HG03060 (cell line): ENCODE data around the gene MAN2A2.
"Not testable (repeated sequence)": the region's sequence is repeated elsewhere in the genome, so short reads cannot be mapped to it uniquely, and the experiment has no call there.

Source experiments
- ATAC-seq: cut with Tn5 transposase; IDR thresholded peaks from one replicate; pipeline ENCODE4 v1.9.1; 2021; ENCODE audit warnings: low read depth, moderate number of reproducible peaks; ENCODE audit not compliant: unreplicated experiment

MAN2A2 gene

DNA sequence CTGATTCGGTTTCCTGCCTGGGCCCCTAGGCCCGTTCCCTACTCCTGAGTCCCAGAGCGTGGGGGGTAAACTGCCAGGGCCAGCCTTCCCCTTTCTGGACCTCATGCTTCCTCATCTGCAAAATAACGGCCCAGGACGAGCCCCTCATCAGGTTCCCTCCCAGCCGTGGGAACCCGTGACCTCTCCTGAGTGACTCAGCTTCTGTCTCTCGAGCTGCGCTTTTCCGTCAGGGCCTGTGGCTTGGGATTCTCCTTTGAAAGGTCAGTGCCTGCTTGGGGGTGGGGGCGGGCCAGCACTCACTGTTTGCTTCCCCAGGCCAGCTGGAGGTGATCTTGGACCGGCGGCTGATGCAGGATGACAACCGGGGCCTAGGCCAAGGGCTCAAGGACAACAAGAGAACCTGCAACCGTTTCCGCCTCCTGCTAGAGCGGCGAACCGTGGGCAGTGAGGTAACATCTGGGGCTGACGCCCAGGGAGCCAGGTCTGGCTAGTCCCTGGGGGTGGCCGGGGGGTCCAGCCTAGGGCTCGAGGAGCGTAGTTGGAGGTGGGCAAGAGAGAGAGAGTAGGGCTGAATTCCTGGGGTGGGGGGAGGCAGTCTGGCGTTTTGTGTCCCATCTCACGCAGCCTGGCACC, 12.8 kb downstream of the MAN2A2 start:
- no peak for ATAC-seq

DNA sequence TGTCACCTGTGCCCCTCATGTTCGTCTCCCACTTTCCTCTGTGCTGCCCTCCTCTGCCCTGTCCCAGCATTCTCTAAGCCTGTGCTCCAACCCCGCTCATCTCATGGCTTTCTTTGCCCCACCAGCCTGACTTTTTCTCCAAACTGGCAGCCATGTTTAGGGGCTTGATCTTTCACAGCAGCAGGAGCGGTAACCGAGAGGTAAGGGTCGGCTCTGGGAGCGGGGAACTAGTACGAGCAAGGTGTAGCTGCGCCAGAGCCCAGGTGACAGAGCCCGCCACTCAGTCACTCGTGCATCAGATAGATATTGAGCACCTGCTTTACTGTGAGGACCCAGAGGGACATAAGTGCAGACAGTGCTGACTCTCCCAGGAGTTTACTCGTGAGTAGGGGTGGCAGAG, 13.4 kb downstream of the MAN2A2 start:
- no peak for ATAC-seq

DNA sequence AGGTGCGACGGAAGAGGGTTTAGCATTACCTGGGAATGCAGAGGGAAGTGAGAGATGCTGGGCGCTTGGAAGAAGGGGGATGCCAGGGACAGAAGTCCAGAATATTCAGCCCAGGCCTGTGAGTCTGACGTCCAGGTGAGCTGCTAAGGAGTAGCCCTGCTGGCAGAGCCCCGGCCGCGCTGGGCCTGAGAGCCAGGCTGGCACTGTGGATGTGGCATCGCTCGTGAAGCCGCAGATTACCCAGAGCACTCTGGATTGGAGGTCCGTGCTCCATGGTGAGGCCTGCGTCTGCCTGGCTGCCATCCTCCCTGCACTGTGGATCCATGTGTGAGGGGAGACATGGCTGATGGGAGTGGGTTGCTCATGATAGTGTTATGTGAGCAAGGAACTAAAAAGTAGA, 14.5 kb downstream of the MAN2A2 start:
- ATAC-seq, result no peak

DNA sequence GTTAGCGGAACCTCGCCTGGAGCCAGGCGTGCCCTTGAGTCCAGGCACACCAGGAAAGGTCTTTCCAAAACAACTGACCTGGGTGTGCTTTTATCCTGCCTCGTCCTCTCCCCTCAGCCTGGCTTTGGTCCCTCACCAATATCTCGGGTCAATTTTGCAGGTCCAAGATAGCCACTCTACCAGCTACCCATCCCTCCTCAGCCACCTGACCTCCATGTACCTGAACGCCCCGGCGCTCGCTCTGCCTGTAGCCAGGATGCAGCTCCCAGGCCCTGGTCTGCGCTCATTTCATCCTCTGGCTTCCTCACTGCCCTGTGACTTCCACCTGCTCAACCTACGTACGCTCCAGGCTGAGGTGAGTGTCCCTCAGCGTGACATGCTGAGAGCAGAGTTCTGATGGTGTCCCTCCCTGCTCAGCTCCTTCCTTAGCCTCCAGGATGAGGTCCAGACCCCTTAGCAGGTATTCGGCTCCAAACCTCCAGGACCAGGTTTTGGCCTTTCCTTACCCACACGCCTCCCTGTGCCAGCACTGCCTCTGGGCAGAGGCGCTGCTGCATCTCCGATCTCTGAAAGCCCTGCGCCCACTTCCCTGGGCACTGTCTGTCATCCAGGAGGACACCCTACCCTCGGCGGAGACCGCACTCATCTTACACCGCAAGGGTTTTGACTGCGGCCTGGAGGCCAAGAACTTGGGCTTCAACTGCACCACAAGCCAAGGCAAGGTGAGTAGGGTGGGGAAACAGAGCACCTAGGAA, 15.1 kb downstream of the MAN2A2 start:
- ATAC-seq, result no peak

DNA sequence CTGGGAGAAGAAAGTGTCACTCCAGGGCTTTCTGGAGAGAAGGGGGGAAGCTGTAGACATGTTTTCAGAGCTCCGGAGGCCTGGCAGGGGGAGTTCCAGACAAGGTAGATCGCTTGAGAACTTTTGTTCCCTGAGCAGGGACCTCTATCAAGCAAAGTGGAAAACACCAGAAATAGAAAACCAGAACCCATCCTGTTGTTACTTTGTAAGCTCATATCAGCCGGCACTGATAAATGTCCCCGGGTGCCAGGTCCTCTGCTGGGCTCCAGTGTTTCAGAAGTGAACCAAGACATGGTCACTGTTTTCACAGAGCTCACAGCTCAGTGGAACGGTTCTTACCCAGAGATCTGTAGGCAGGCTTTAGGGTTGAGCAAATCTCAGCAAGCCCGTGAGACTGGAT, 15.7 kb downstream of the MAN2A2 start:
- ATAC-seq, result no peak

DNA sequence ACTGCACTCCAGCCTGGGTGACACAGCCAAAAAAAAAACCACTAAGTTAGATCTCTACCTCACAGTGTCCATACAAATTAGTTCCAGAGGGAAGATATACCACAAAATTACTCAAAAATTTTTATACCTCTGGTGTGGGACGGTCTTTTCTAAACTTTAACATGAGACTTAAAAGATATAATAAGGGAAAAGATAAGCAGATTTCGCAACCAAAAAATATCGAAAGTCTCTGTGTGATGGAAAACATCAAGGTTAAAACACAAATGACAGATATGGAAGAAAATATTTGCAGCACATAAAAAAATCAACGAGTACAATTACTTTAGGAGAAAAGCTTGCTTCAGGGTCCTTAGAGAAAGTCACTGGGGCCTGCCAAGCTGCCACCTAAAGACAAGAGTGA, 18.8 kb downstream of the MAN2A2 start:
- ATAC-seq, result no peak

DNA sequence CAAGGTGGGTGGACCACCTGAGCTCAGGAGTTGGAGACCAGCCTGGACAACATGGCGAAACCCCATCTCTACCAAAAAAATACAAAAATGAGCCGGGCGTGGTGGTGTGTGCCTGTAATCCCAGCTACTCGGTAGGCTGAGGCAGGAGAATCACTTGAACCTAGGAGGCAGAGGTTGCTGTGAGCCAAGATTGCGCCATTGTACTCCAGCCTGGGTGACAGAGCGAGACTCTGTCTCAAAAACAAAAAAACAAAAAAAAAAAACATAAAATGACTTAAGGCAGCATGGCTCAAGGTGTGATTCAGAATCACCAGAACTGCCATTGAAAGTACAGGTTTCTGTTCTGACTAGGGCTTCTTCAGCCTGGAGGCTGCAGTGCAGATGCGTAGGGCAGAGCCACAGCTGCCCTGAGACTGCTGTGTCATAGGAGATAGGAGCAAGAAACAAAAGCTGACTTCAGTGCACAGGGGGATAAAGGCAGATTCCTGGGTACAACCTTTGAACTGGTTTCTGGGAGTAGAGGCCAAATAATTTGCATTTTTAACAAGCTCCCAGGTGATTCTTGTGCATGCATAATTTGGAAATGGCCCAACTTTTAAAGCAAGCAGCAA, 19.7 kb downstream of the MAN2A2 start:
- ATAC-seq, result peak; percentile 76

DNA sequence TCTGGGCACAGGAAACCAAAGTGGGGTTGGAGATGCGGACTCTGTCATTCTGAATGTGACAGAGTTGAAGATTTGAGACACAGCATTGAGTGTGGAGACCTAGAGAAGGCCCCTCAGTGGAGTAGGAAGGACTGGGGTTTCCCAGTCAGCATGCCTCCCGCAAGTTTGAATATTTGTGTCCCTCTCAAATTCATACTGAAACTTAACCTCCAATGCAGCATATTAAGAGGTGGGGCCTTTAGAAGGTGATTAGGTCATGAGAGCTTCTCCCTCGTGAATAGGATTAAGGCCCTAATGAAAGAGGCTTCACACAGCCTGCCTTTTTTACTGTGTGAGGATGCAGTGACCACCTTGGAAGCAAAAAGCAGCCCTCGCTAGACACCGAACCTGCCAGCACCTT, 21.3 kb downstream of the MAN2A2 start:
- no peak for ATAC-seq

DNA sequence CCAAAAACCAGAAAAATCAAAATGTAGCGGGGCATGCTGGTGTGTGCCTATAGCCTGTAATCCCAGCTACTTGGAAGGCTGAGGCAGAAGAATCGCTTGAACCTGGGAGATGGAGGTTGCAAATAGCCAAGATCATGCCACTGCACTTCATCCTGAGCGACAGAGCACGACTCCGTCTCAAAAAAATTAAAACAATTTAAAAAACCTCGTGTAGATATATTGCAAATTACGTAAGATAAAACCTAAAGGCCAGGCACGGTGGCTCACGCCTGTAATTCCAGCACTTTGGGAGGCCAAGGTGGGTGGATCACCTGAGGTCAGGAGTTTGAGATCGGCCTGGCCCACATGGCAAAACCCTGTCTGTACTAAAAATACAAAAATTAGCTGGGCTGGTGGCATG, 23.7 kb downstream of the MAN2A2 start:
- not testable (repeated sequence) for ATAC-seq

DNA sequence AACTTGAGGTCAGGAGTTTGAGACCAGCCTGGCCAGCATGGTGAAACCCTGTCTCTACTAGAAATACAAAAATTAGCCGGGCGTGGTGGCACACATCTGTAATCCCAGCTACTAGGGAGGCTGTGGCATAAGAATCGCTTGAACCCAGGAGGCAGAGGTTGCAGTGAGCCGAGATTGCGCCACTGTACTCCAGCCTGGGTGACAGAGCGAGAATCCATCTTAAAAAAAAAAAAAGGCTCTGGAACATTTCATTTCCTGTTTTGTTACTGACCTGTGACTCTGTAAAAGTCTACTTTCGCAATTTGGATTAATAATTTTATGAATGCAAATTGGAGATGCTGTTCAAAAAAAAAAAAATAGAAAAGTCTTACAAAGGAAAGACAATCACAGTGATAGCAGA, 25.0 kb downstream of the MAN2A2 start:
- not testable (repeated sequence) for ATAC-seq

DNA sequence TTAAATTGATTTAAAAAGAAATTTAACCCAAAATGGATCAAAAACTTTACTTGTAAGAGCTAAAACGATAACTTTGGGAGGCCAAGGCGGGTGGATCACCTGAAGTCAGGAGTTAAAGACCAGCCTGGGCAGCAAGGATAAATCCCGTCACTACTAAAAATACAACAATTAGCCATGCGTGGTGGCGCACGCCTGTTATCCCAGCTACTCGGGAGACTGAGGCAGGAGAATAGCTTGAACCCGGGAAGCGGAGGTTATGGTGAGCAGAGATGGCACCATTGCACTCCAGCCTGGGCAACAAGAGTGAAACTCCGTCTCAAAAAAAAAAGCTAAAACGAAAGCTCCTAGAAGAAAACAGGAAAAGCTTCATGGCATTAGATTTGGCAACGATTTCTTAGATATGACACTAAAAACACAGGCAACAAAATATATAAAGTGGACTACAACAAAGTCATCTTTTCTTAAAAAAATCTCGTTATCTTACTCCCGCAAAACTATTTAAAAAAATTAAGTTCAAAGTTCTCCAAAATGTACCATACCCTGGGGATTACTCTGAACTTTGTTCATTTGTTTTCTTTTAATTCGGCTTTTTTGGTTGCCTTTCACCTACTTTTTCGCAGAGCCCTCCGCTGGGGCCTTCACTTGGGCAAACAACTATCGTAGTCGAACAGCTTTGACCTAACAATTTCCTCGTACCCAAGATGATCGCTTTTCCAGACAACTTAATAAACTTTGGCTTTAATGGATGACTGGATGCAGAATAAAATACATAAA, 26.3 kb downstream of the MAN2A2 start:
- no peak for ATAC-seq

DNA sequence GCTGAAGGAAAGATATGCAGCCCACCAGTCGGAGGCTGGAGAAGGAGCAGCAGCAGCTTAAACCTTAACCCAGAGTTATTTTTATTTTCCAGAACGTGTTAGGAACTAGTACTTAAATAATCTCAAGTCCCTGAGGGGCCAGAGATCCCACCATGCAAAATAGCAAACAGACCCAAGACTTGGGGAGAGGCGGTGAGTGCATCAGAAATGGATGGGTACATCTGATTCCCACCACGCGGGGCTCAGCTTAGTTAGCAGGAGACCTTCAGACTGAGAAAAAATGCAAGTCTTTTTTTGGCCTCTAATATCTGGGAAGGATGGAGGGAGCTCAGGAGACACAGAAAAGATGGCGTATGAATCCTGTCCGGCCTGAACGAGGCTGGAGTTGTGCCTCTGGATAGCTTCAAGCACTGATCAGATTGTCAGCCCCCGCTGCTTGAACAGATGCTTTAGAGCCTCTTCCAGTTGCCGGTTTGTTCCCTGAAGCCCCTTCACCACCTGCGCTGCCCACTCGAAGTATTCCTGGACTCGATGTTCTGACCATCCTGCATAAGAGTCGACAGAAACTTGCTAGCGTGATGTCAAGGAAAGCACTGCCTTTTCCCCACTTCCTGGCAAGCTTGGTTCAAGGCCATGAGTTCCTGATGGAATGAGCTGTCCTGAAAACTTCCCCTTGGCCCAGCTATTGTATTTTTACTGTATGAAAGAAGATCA, 27.9 kb downstream of the MAN2A2 start:
- no peak for ATAC-seq

DNA sequence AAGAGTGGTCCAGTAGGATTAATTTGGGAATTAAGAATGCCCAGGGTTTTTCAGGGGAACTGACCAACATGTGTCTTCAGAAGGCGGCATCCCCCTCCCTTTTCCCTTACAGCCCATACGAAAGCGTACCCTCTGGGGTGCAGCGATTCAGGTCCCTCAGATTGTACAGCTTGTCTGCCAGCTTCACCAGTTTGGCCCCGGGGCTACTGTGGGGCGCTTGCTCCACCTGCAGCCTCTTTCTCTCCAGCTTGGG, 28.4 kb downstream of the MAN2A2 start:
- no peak for ATAC-seq

DNA sequence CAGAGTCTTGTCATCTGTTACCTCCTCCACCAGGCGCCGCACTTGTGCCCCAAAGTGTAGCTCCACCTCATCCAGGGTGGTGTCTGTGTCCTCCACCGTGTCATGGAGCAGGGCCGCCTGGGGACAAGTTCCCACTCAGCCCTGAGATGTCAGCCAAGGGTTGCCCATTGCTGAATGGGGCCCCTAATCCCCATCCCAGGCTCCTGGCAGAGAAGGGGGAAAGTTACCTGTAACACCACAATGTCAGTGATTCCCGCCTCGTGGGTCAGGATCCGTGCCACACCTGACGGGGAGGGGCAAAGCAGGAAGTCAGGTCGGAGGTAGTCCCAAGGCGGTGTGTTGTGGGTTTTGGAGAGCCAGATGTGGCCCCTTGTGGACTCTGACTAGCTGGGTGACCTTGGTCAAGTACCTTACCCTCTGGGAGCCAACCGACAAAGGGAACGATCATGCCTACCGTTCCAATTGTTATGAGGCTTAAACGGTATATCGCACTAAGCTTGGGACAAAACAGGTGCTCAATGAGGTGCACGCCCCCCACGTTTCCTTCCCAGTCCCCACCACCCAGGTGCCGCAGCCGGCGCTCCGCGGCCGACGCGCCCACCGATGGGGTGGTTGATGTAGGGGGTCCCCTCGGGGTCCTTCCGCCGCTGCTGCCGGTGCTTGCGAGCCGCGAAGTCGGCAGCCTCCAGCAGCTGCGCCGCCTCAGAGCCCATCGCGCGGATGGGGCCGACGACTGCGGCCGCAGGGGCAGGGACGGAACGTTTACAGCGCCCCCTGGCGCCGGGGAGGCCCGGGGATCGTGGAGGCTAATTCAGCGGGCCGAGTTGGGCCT, 28.9 kb downstream of the MAN2A2 start, which contains the start of gene HDDC3:
Gene HDDC3 (minus strand): TSS at position 722 of the 832 bp plus-strand sequence. CDS start 9 bp downstream, at position 713.
- ATAC-seq, result peak; percentile 30

DNA sequence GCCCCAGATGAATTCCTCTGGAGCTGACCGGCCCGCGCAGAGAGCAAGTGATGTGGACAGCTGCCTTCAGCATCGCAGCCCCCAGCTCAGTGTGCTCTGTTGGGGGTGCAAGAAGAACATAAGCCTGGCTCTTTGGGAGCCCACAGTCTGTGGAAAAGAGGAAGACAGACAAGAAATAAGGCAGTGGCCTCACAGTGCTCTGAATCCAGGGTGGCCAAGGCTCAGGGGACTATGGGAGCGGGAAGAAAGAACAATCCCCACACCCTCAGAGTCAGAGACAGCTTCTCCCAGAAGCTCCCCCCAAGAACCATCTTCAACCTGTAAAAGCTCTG, 29.5 kb downstream of the MAN2A2 start:
- no peak for ATAC-seq

DNA sequence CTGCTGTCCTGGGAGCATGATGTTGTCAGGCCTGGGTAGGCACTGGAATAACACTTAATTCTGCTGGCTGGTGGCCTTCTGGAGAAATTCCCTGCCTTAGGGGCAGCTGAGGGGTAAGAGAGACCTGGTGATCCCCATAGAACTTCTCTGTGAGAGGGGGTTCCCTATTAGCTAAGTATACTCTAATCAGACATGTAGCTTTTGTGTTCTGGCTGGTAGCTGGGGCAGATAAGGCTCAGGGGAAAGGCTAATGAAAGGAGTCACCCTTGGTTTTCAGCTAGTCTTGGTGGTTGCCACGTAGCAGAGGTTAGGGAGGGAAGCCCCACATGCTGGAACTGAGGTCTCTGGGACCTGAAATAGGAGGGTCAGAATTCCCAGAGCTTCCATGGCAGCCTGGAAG, 30.2 kb downstream of the MAN2A2 start:
- ATAC-seq, result no peak

DNA sequence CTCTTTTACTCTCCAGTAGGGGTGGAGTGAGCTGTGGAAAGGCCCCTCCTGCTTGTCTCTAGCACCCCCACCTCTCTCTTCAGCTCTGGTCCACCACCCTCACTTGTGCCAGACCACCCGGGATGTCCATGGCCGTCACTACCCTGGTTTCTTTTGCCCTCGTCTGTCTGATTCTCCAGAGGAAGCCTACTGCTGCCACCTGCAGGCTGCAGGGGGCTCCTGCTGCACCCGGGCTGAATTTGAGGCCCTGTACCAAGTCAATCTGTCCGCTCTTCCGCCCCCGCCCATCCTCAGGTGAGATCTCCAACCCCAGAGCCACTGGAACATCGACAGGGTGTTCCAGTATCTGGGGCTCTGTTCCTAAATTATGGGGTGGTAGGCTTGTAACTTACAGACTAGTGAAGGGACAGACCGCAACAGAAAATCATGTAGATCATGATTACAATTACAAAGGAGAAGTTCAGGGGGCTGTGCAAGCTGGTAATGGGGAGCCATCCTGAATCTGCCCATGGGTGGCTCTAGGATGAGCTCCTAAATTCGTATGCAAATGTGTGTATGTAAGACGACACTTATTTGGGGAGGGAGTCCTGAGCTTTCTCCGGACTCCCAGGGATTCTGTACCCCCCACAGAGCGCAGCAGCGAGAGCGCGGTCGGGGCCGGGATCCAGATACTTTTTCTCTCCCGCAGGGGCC, 31.3 kb downstream of the MAN2A2 start:
- ATAC-seq, result no peak

DNA sequence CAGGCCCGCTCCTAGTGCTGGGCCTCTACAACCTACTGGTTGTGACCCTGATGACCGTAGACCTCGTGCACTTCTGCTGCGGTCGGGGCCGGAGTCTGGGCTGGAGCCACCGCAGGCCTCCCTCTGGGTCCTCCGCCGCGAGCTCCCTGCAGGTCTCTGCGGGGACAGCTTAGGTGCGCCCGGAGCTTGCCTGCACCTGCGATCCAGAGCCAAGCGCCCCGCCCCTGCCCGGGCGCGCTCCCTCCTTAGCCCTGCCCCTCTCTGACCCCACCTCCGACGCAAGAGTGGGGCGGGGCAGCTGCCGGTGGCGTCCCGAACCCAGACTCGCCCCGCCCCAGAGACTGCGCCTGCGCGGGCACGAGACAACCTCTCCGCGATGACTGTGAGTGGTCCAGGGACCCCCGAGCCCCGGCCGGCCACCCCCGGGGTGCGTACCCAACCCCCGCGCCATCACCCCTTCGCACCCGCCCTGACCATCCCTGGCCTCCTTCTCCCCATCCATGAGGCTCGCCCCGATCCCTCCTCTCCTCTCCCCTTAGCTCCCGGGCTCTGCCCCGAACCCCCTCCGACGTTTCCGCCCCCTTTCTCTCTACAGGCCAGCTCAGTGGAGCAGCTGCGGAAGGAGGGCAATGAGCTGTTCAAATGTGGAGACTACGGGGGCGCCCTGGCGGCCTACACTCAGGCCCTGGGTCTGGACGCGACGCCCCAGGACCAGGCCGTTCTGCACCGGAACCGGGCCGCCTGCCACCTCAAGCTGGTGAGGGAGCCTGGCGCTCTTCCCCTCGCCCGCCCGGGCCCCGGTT, 32.0 kb downstream of the MAN2A2 start, which contains the start of gene UNC45A:
Gene UNC45A (plus strand): TSS at position 337 of the 803 bp plus-strand sequence. CDS start 40 bp downstream, at position 377.
- peak; percentile 34 for ATAC-seq
